ACC112 (cell line): ENCODE results near the gene EEF2K.
"Not testable (repeated sequence)": the region's sequence is repeated elsewhere in the genome, so short reads cannot be mapped to it uniquely, and the experiment has no call there.

Experiments
- H2AFZ ChIP-seq: fragments of 200-600 bp; sonication (generic); one replicate; pipeline ENCODE4 v1.6.0; 2017; ENCODE audit warnings: antibody characterized with exemption, low read length; ENCODE audit not compliant: unreplicated experiment
- H3K27ac ChIP-seq: fragments of 200-600 bp; sonication (generic); 2 replicates; pipeline ENCODE4 v1.5.1; 2014; ENCODE audit warnings: low read depth, mild to moderate bottlenecking, antibody characterized with exemption, low read length, moderate library complexity
- H3K27me3 ChIP-seq: fragments of 200-600 bp; sonication (generic); 2 replicates; pipeline ENCODE4 v1.6.1; 2014; ENCODE audit warnings: mild to moderate bottlenecking, antibody characterized with exemption, low read length, moderate library complexity, mixed read lengths; ENCODE audit not compliant: insufficient read depth
- H3K36me3 ChIP-seq: fragments of 200-600 bp; sonication (generic); 2 replicates; pipeline ENCODE4 v1.6.1; 2016; ENCODE audit warnings: mild to moderate bottlenecking, antibody characterized with exemption, low read length, moderate library complexity, mixed read lengths; ENCODE audit not compliant: insufficient read depth
- H3K4me1 ChIP-seq: fragments of 200-600 bp; sonication (generic); one replicate; pipeline ENCODE4 v1.6.1; 2016; ENCODE audit warnings: low read length, mixed read lengths; ENCODE audit not compliant: insufficient read depth, unreplicated experiment, control insufficient read depth
- H3K4me3 ChIP-seq: fragments of 200-600 bp; sonication (generic); 2 replicates; pipeline ENCODE4 v1.5.1; 2014; ENCODE audit warnings: mild to moderate bottlenecking, low read depth, low read length
- H3K79me2 ChIP-seq: fragments of 200-600 bp; sonication (generic); one replicate; pipeline ENCODE4 v1.6.0; 2016; ENCODE audit warnings: low read length; ENCODE audit not compliant: control insufficient read depth, unreplicated experiment, insufficient read depth

The EEF2K gene

DNA sequence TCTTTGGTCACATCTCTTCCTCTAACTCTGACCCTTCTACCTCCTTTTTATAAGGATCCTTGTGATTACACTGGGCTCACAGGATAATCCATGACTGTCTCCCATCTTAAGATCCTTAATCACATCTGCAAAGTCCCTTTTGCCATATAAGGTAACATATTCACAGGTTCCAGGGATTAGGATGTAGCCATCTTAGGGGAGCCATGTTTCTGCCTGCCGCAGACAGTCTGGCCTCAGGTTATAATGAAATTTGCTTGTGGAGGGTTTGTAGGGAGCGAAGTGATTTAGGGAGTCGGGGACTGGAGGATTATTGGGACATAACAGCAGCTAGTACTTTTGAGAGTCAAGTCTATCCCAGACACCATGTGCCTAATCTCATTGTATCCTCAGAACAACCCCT lies 7.7 kb downstream of the EEF2K start:
- Histone ChIP-seq H3K36me3 (peaks cover 14% of the 10 kb centered on the region; the same call in 1 of the 2 replicates), H3K4me1 (peaks cover 13% of the 10 kb centered on the region), H3K27me3 (no peaks in the 10 kb centered on the region), H3K79me2 (peaks cover 57% of the 10 kb centered on the region), H3K4me3 (no peak overlapping the region), H2AFZ (no peak overlapping the region), H3K27ac (no peak overlapping the region)

DNA sequence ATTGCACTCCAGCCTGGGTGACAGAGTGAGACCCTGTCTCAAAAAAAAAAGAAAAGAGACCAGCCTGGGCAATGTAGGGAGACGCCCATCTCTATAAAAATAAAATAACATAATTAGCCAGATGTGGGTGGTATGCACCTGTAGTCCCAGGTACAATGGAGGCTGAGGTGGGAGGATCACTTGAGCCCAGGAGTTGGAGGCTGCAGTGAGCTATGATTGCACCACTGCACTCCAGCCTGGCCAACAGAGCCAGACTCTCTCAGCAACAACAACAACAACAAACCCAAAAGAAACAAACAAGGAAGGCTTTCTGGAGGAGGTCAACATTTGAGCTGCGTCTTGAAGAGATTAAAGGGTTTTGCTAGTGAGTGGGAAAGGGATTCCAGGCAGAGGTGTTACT lies 8.3 kb downstream of the EEF2K start:
- Histone ChIP-seq H3K4me3 (no peak overlapping the region), H3K27me3 (no peaks in the 10 kb centered on the region), H3K4me1 (peaks cover 13% of the 10 kb centered on the region), H3K79me2 (peaks cover 51% of the 10 kb centered on the region), H2AFZ (no peak overlapping the region), H3K36me3 (peaks cover 14% of the 10 kb centered on the region; the same call in 1 of the 2 replicates), H3K27ac (no peak overlapping the region)

DNA sequence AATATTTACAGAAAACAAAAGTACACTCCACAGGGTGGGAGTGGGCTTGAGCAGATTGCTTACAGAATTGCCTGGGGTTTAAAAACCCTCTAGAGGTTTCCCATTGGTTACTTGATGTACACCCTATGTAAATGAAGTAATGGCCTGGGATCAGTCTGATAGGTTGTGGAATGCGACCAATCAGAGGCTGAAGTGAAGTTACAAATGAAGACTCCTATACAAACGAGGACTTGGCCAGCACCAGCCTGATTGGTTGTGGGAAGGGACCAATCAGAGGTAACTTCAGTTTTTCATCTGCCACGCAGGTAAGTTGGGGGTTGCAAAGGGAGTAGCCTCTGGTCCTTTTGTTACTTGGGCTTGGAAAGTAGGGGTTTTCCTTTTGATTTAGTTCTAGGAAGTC lies 8.8 kb downstream of the EEF2K start:
- H2AFZ ChIP-seq = no peak overlapping the region
- peaks cover 14% of the 10 kb centered on the region; the same call in 1 of the 2 replicates for H3K36me3 ChIP-seq
- H3K27ac ChIP-seq = no peak overlapping the region
- H3K4me1 ChIP-seq = peaks cover 13% of the 10 kb centered on the region
- H3K4me3 ChIP-seq = no peak overlapping the region
- no peaks in the 10 kb centered on the region for H3K27me3 ChIP-seq
- peaks cover 50% of the 10 kb centered on the region for H3K79me2 ChIP-seq

DNA sequence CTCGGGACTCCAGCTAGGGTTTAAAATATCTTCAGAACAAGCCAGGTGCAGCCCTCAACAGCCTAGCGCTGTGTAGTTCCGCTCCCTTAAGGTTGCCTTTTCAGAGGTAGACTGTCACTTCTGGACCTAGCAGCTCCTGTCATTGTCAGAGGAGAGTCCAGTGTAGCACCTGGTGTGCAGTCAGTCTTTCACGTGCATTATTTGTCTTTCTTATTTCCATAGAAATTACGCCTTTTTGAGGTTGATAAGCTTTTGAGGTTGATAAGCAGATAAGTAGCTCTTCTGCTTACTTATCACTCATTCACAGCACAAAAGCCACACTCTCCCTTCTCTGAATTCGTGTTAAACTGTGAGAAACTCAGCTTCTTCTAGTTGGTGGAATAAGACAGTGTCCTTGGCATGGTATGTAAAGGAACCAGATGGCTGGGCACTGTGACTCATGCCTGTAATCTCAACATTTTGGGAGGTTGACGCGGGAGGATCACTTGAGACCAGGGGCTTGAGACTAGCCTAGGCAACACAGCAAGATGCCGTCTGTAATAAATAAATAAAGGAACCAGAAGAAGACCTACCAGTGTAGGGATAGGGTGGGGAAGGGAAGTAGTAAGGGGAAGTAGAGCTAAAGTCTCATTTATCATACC lies 10.2 kb downstream of the EEF2K start:
- Histone ChIP-seq H2AFZ (no peak overlapping the region), H3K79me2 (peaks cover 35% of the 10 kb centered on the region), H3K27ac (no peak overlapping the region), H3K36me3 (0 out of 2 replicates have a peak, but pooled peaks cover 6% of the 10 kb centered on the region), H3K4me1 (peaks cover 13% of the 10 kb centered on the region), H3K4me3 (no peak overlapping the region), H3K27me3 (no peaks in the 10 kb centered on the region)

DNA sequence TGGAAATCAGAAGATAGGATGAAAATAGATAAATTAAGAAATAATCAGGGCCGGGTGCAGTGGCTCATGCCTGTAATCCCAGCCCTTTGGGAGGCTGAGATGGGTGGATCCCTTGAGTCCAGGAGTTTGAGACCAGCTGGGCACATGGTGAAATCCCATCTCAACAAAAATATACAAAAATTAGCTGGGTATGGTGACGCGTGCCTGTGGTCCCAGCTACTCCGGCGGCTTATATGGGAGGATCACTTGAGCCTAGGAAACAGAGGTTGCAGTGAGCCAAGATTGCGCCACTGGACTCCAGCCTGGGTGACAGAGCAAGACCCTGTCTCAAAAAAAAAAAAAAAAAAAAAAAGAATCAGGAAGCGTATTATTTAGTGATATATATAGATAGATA lies 10.8 kb downstream of the EEF2K start:
- peaks cover 31% of the 10 kb centered on the region for H3K79me2 ChIP-seq
- H3K27ac ChIP-seq = not testable (repeated sequence)
- H3K4me1 ChIP-seq = peaks cover 13% of the 10 kb centered on the region

DNA sequence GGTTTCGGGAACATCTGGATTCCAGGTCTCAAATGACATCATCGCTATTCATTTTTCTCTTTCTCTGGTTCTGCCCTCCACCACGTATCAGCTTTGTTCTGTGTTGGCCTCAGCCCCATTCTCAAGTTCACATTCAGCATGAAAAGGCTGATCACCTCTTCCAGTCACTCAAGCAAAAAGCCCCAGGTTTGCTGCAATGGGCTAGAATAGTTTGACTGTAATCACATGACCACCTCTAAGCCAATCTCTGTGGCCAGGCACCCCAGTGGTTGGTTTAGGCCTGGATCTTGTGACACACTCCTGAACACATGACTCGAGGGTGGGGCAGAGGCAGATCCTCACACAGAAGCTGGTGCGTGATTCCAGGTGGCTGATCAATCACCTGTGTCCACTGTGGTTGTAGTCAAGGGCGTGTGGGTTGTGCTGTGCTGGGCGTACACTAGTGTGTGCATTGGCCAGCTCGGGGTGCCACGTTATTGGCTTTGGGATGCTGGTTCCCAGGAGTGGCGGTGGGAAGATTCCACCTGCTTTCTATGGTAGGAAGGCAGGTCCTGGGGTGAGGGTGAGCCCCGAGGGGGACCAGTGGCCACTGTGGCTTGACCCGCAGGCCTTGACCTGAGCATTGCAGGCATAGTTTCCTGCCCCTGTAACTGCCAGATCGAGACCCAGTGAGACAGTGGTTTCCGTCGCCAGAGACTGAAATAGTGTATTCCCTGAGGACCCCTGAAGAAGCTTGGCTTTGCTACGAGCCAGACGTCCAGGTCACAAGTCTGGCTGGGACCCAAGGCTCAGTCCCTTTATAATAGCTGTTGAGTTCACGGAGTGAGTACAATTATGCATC lies 12.0 kb downstream of the EEF2K start:
- Histone ChIP-seq H3K27ac (no peak overlapping the region), H3K79me2 (peaks cover 25% of the 10 kb centered on the region), H3K36me3 (0 out of 2 replicates have a peak, but pooled peaks cover 6% of the 10 kb centered on the region), H3K4me1 (peaks cover 13% of the 10 kb centered on the region), H3K27me3 (no peaks in the 10 kb centered on the region), H2AFZ (no peak overlapping the region), H3K4me3 (no peak overlapping the region)

More for the DNA sequence above, 10.8 kb downstream of the EEF2K start:
- not testable (repeated sequence) for H2AFZ ChIP-seq, H3K4me3 ChIP-seq, H3K36me3 ChIP-seq, H3K27me3 ChIP-seq

DNA sequence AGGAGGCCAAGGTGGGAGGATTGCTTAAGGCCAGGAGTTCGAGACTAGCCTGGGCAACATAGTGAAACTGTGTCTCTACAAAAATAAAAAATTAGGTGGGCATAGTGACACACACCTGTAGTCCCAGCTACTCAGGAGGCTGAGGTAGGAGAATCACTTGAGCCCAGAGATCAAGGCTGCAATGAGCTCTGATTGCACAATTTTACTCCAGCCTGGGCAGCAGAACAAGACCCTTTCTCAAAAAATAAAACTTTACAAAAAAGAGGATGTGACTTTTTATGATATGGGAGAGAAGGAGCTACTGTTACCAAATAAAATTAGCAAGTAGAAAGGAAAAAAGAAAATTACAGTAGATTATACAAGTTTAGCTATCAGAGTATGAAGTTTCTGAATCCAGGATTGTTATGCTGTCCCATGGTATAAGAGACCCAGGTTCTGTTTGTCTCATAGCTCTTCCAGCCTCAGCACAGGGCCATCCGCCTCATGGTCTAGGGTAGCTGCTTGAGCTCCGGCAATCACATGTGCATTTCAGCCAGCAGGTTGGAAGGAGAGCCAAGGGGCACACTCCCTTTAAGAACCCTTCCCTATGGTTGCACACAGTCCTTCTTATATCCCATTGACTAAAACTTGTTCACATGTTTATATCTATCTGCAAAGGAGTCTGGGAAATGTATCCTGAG lies 13.5 kb downstream of the EEF2K start:
- H3K36me3 ChIP-seq = 0 out of 2 replicates have a peak, but pooled peaks cover 5% of the 10 kb centered on the region
- peaks cover 28% of the 10 kb centered on the region for H3K79me2 ChIP-seq
- peaks cover 13% of the 10 kb centered on the region for H3K4me1 ChIP-seq
- no peak overlapping the region for H3K27ac ChIP-seq
- no peak overlapping the region for H3K4me3 ChIP-seq
- no peak overlapping the region for H2AFZ ChIP-seq
- no peaks in the 10 kb centered on the region for H3K27me3 ChIP-seq

DNA sequence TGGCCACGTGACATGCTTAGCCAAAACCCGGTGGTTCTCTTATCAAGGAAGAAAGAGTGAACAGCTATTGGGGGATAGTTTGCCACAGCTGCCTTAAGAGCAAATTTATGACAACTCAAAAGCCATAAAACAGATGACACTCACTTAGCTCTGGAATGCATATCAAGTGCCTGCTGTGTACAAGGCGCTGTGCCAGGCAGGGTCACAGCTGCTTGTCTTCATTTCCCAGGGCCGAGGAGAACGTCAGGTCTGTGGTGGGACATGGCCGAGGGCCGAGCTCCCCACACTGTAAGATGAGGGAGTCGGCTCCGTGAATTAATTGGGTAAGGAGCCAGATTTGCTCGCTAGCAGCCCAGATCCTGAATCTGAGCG lies 14.0 kb downstream of the EEF2K start:
- no peak overlapping the region for H2AFZ ChIP-seq

DNA sequence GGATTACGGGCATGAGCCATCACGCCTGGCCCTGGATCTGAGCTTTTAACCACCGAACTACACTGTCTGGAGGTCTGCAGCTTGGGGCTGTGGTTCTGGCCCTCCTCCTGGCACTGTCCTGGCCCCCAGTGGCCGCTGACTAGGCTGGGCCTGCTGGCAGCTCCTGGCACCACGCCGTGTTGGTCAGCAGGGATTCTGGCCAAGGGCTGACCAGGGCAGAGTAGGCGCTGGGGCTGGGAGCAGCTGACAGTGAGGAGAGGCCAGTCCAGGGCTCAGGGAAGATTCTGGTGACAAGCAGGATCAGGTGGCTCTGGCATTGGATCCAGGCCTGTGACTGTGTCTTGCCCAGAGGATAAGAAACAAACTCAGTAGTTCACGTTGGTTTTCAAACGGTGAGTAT lies 14.6 kb downstream of the EEF2K start:
- H3K27me3 ChIP-seq = no peaks in the 10 kb centered on the region
- H3K36me3 ChIP-seq = 0 out of 2 replicates have a peak, but pooled peaks cover 2% of the 10 kb centered on the region
- peaks cover 31% of the 10 kb centered on the region for H3K79me2 ChIP-seq
- no peak overlapping the region for H3K27ac ChIP-seq
- no peak overlapping the region for H2AFZ ChIP-seq
- peaks cover 9% of the 10 kb centered on the region for H3K4me1 ChIP-seq
- H3K4me3 ChIP-seq = no peak overlapping the region

More for the DNA sequence above, 14.0 kb downstream of the EEF2K start:
- Histone ChIP-seq H3K4me1 (peaks cover 12% of the 10 kb centered on the region), H3K79me2 (peaks cover 28% of the 10 kb centered on the region), H3K27me3 (no peaks in the 10 kb centered on the region), H3K36me3 (0 out of 2 replicates have a peak, but pooled peaks cover 2% of the 10 kb centered on the region), H3K27ac (no peak overlapping the region), H3K4me3 (no peak overlapping the region)

DNA sequence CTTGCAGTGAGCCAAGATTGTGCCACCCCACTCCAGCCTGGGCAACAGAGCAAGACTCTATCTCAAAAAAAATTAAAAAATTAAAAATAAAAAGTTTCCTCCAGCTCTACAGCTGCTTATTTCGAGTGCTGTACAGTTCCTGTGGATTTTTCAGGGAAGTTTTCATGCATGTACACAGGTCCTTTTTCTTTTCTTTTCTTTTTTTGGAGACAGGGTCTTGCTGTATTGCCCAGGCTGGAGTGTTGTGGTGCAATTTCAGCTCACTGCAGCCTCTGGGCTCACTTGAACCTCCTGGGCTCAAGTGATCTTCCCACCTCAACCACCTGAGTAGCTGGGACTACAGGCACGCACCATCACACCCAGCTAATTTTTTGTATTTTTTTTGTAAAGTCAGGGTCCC lies 15.9 kb downstream of the EEF2K start:
- no peak overlapping the region for H2AFZ ChIP-seq
- H3K27ac ChIP-seq = no peak overlapping the region
- H3K4me1 ChIP-seq = no peaks in the 10 kb centered on the region
- H3K36me3 ChIP-seq = 0 out of 2 replicates have a peak, but pooled peaks cover 2% of the 10 kb centered on the region
- peaks cover 27% of the 10 kb centered on the region for H3K79me2 ChIP-seq
- H3K27me3 ChIP-seq = no peaks in the 10 kb centered on the region
- H3K4me3 ChIP-seq = no peak overlapping the region
